Measurements from ENCODE around the gene ARMH3. TPM values are rescaled to one million over a fixed set of nuclear protein-coding genes. Genes with fewer than 3 reads are reported as not detected.

The ARMH3 gene
- total RNA-seq, 2 donors from 2014 or later = 36.5 to 39.3 TPM

DNA sequence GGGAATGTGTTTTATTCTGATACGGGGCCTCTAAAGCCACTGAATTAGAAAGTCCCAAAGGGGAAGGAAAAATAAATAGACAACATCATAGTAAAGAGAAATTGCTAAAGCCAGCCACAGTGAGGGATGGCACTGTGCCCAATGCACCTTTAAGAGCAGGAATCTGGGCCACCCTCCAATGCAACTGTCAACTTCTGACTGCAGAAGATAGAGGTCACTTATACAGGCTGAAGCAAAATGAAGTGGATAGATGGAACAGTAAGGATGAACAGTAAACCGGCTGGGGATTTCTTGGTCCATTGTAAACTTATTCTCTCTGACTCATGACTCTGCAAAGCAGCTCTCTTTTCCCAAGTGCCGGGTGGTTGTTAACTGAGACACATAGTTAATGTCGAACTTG lies 158.3 kb downstream of the ARMH3 start:
- no peak overlapping the region for H3K27ac Mint-ChIP-seq
- no peak overlapping the region for H3K4me3 Mint-ChIP-seq
- no peaks in the 10 kb centered on the region for H3K9me3 Mint-ChIP-seq

DNA sequence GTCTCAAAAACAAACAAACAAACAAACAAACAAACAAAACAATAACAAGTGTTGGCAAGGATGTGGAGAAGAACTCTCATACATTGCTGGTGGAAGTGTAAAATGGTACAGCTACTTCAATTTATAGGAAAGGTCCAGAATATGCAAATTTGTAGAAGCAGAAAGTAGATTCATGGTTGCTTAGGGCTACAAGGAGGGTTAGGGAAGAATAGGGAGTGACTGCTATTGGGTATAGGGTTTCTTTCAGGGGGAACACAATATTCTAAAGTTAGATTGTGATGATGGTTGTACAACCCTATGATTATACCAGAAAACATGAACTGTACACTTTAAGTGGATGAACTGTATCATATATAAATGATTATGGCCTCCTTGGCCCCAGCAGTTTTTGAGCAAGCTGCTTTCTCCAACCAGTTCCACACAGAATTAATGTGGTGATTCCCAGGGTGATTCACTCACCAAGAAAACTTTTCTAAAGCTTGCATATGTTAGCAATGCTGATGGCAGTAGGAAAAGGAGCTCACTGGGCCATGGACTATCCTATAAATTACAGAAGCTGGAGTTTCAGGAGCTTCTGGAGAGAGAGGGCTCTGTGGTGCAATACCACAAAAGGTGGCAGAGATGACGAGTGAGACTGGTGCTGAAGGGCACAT lies 159.6 kb downstream of the ARMH3 start:
- Mint-ChIP-seq H3K27ac (no peak overlapping the region), H3K27me3 (no peaks in the 10 kb centered on the region), H3K4me3 (no peak overlapping the region), H3K4me1 (ENCODE audit: low read depth in 2 of 2) (peaks cover 11 to 22% of the 10 kb centered on the region in 2 donors), H3K9me3 (no peaks in the 10 kb centered on the region), H3K36me3 (no peaks in the 10 kb centered on the region)
- ATAC-seq = no peak
- no peak for DNase-seq (ENCODE audit: low spot score)

More for the DNA sequence above, 158.3 kb downstream of the ARMH3 start:
- ATAC-seq (no peak), DNase-seq (ENCODE audit: low spot score) (no peak)
- no peaks in the 10 kb centered on the region for H3K27me3 Mint-ChIP-seq
- H3K4me1 Mint-ChIP-seq (ENCODE audit: low read depth in 2 of 2) = peaks cover 19 to 25% of the 10 kb centered on the region in 2 donors
- H3K36me3 Mint-ChIP-seq = no peaks in the 10 kb centered on the region

DNA sequence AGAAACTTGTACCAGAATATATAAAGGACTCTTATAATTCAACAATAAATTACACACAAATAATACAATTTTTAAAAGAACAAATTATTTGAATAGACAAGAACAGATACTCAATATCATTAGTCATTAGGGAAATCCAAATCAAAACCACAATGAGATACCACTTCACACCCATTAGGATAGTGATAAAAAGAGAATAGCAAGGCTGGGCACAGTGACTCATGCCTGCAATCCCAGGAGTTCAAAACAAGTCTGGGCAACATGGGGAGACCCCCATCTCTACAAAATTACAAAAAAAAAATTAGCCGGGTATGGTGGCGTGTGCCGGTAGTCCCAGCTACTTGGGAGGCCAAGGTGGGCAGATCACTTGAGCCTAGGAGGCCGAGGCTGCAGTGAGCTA lies 160.2 kb downstream of the ARMH3 start:
- Mint-ChIP-seq H3K9me3 (no peaks in the 10 kb centered on the region), H3K27ac (no peak overlapping the region), H3K27me3 (no peaks in the 10 kb centered on the region), H3K4me3 (no peak overlapping the region), H3K4me1 (ENCODE audit: low read depth in 2 of 2) (peaks cover 5 to 17% of the 10 kb centered on the region in 2 donors), H3K36me3 (no peaks in the 10 kb centered on the region)
- DNase-seq (ENCODE audit: low spot score) (no peak), ATAC-seq (peak; percentile 45 to 48)

DNA sequence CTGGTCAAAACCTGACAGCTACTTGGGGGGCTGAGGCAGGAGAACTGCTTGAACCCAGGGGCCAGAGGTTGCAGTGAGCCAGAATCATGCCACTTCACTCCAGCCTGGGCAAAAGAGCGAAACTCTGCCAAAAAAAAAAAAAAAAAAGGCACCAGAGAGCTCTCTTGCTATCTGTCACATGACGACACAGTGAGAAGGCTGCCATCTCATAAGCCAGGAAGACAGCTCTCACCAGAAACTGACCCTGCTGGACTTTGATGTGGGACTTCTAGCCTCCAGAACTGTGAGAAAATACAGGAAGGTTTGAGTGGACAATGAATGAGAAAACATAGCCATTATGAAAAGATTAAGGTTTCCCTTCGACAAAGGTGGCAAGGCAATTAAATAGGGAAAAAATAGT lies 161.2 kb downstream of the ARMH3 start:
- ATAC-seq (no peak), DNase-seq (ENCODE audit: low spot score) (no peak)
- Mint-ChIP-seq H3K4me3 (no peak overlapping the region), H3K27ac (no peak overlapping the region), H3K27me3 (no peaks in the 10 kb centered on the region), H3K9me3 (no peaks in the 10 kb centered on the region), H3K36me3 (no peaks in the 10 kb centered on the region), H3K4me1 (ENCODE audit: low read depth in 2 of 2) (peaks cover 8 to 17% of the 10 kb centered on the region in 2 donors)

DNA sequence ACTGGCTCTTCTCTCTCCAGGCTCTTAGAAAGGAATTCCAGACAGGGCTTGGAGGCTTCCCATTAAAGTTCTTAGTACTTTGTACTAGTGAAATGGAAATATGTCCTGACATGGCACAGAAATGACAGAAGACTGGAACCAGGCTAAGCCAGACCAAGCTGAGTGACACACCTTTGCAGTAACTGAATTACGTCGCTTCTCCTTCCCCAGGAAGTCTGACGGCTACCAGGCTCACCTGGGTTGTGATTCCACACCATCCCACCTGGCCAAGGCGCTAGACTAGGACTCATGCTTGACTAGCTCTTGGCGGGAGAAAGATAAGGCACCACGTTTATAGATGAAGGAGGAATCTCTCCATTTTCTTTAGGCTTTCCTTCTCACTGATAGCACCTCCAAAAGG lies 161.7 kb downstream of the ARMH3 start:
- H3K27ac Mint-ChIP-seq = no peak overlapping the region
- H3K27me3 Mint-ChIP-seq = no peaks in the 10 kb centered on the region
- no peak overlapping the region for H3K4me3 Mint-ChIP-seq
- peaks cover 13 to 17% of the 10 kb centered on the region in 2 donors for H3K4me1 Mint-ChIP-seq (ENCODE audit: low read depth in 2 of 2)
- H3K9me3 Mint-ChIP-seq = no peaks in the 10 kb centered on the region
- no peak for ATAC-seq
- no peaks in the 10 kb centered on the region for H3K36me3 Mint-ChIP-seq
- no peak for DNase-seq (ENCODE audit: low spot score)

DNA sequence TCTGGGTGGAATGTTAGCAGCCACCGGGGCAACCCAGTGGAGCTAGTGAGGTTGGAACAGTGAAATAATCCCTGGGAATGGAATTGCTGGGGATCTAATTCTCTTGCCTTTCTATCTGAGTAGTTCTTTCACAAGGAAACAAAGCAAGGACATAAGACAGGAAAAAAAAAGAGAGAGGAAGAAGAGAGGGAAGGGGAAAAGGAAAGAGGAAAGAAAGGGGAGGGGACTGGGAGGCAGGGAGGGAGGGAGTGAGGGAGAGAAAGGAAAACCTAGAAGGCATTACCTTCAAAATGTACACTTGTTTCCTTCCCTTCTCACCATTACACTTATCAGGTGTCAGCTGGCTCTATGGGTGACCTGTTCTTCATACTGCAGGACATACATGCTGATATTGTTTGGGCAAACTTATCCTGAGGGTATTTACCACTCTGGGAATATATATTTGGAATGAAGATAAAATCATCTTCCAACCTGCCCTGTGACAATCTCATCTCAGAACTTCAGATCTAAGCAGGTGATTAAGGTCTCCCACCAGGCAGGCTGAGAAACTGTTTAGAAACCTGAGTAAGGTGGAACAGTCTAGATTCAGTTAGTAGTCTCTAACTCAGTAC lies 162.4 kb downstream of the ARMH3 start:
- ATAC-seq (no peak), DNase-seq (ENCODE audit: low spot score) (no peak)
- no peak overlapping the region for H3K27ac Mint-ChIP-seq

DNA sequence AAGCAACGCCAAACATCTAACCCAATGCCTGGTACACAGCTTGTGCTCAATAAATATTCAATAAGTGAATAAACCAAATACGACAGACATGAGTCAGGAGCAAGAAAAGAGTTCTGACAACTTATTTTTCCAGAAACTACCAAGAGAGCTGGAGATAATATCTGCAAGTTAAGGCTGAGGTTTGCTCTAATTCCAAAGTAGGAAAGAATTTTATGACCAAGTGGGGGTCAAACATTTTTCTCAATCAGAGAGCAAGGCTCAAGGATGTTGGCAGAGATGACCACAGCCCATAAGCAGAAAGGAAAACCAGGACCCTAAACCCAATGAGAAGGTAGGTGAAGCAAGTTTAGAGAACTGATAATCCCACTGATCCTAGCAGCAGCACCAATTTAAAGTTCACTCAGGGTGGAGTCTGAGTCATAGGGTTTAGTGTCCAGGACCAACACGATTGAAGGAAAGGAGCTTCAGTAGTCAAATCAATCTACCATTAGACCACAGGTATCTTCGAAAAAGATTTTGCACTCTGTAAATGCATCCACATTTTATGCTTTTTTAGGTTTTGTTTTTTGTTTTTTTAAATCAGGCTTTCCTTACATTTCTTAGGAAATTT lies 163.1 kb downstream of the ARMH3 start:
- Mint-ChIP-seq H3K4me1 (ENCODE audit: low read depth in 2 of 2) (peaks cover 17 to 19% of the 10 kb centered on the region in 2 donors), H3K36me3 (no peaks in the 10 kb centered on the region), H3K4me3 (no peak overlapping the region), H3K27me3 (no peaks in the 10 kb centered on the region), H3K27ac (no peak overlapping the region), H3K9me3 (no peaks in the 10 kb centered on the region)
- ATAC-seq (no peak), DNase-seq (ENCODE audit: low spot score) (no peak)

More for the DNA sequence above, 162.4 kb downstream of the ARMH3 start:
- no peaks in the 10 kb centered on the region for H3K27me3 Mint-ChIP-seq
- H3K4me1 Mint-ChIP-seq (ENCODE audit: low read depth in 2 of 2) = peaks cover 17 to 19% of the 10 kb centered on the region in 2 donors
- no peak overlapping the region for H3K4me3 Mint-ChIP-seq
- no peaks in the 10 kb centered on the region for H3K36me3 Mint-ChIP-seq
- no peaks in the 10 kb centered on the region for H3K9me3 Mint-ChIP-seq

DNA sequence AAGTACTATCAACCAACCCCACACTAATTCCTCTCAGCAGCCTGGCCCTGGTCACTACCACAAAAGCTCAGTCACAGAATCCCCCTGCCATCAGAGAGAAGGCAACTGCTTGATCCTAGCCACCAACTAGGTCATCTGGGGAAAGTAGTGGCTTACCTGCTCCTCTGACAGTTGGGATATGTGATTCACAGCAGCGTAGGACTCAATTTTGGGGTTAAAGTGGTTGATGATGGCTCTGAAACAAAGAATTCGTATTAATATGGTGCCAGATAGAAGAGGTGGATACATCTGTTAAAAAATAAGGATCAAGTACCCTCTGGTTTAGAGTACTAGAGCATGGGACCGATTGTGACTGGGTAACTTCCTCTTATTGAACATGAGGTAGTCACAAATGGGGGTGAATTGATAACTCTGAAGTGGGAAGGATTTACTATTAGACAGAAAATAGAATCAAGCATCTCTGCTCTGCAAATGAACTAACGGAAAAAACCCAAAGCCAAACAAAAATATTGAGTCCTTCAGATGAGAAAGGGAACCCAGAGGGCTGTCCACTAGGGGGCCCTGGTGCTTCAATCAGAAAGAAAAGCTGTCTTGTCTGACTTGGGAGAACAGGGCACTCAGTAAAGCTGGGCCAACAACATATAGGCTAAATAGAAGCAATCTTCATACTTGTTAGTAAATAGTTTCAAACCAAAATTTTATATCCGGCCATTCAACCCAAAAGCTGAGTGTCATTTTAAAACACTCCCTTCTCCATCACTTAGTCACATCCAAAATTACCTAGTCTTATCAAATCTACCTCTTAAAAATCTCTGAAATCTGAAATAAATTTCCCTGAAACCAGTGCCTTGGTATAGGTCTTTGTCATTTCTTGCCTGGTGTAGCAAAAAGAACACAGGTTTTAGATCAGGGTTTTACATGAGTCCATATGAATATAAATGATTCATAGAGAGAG lies 166.4 kb downstream of the ARMH3 start:
- peak; percentile 69 for DNase-seq (ENCODE audit: low spot score)
- Mint-ChIP-seq H3K36me3 (no peaks in the 10 kb centered on the region), H3K27me3 (no peaks in the 10 kb centered on the region), H3K9me3 (no peaks in the 10 kb centered on the region), H3K27ac (no peak overlapping the region), H3K4me1 (ENCODE audit: low read depth in 2 of 2) (peaks cover 3 to 15% of the 10 kb centered on the region in 2 donors), H3K4me3 (no peak overlapping the region)
- no peak for ATAC-seq

DNA sequence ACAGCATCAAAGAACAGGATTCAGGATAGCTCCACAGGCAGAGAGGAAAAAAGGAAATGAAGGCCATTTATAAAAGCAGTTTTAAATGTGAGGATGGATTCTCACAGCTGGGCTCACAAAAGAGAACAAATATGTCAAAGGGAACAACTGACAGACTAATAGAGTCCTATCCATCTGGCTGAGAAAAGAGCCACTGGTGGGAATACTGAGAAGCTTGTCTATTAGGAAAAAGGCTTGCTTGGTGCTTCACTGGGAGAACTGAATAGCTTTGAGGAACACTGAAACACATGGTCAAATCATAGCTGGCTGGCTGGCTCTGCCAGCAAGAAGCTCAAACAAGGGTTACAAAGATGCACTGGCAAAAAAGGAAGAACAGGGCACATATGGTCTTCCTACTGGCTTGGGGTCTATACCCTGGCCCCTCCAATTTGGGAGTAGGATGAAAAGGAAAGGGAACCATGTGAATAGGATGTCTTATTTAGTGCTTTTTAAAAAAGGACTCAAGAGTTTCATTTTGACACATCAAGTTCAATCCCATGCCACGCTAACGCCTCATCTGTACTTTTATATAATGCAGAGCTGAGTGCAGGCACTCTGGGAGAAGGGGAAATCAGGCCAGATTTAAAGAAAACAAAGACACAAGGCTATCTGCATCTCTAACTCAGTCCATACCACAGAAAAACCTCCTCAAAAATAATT lies 167.6 kb downstream of the ARMH3 start:
- H3K27me3 Mint-ChIP-seq = no peaks in the 10 kb centered on the region
- H3K4me1 Mint-ChIP-seq (ENCODE audit: low read depth in 2 of 2) = peaks cover 3 to 15% of the 10 kb centered on the region in 2 donors
- H3K36me3 Mint-ChIP-seq = no peaks in the 10 kb centered on the region
- no peak overlapping the region for H3K4me3 Mint-ChIP-seq
- ATAC-seq = no peak
- no peak for DNase-seq (ENCODE audit: low spot score)
- H3K9me3 Mint-ChIP-seq = no peaks in the 10 kb centered on the region
- no peak overlapping the region for H3K27ac Mint-ChIP-seq

DNA sequence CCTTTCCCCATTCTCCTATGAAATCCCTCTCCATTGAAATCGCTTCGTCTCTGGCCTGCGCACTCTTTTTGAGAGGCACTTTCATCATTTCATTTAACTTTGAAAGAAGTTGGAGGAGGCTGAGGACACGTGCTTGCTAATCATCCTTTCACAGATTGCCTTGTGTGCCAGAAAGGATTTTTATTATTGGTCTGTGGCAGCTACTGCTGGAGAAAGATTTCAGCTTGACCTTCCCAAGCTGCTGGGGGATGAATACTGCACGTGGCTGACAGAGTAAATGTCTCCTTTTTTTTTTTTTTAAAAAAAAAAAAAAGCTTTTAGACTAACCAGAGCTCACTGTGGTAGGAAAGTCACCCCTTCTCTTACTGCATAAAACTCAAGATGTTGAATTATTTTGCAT lies 168.2 kb downstream of the ARMH3 start:
- Mint-ChIP-seq H3K4me1 (ENCODE audit: low read depth in 2 of 2) (peaks cover 3 to 15% of the 10 kb centered on the region in 2 donors), H3K27me3 (no peaks in the 10 kb centered on the region), H3K27ac (no peak overlapping the region), H3K36me3 (no peaks in the 10 kb centered on the region), H3K9me3 (no peaks in the 10 kb centered on the region), H3K4me3 (no peak overlapping the region)
- ATAC-seq (no peak), DNase-seq (ENCODE audit: low spot score) (no peak)

DNA sequence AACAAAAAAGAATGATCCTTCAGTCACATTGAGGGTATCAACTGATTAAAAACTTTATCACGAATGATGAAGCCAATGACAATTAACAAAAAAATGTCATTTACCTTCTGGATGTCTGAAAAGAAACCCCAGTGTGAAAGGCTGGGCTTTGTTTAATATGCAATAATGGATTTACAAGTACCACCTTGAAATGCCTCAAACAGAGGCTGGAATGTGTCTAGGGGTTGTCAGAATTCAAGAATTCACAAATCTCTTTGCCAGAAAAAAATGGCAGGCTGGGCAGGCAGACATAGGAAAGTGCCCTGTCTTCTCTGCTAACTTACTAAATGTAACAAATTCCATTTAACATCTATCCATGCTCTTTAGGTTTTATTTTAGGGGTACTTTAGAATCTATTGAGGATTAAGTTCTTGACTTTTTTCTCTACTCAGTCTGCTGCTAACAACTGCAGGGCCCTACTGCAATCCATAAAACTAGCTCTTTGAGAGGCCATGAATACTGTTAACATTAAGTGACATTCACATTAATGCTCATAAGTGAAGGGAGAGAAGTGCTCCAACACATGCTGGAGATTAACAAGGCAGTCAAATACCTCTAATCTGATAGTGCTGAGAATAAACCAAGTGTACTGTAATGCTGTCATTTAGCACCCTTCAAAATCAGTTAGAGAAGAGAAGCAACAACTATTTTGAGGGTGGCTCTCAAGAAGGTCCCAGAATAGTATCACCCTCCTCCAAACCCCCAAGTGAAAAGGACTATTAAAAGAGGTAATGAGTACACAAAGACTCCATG lies 169.3 kb downstream of the ARMH3 start:
- Mint-ChIP-seq H3K27ac (no peak overlapping the region), H3K36me3 (no peaks in the 10 kb centered on the region), H3K4me1 (ENCODE audit: low read depth in 2 of 2) (peaks cover 3 to 15% of the 10 kb centered on the region in 2 donors), H3K4me3 (no peak overlapping the region), H3K27me3 (no peaks in the 10 kb centered on the region), H3K9me3 (no peaks in the 10 kb centered on the region)
- DNase-seq (ENCODE audit: low spot score) (no peak), ATAC-seq (no peak)

DNA sequence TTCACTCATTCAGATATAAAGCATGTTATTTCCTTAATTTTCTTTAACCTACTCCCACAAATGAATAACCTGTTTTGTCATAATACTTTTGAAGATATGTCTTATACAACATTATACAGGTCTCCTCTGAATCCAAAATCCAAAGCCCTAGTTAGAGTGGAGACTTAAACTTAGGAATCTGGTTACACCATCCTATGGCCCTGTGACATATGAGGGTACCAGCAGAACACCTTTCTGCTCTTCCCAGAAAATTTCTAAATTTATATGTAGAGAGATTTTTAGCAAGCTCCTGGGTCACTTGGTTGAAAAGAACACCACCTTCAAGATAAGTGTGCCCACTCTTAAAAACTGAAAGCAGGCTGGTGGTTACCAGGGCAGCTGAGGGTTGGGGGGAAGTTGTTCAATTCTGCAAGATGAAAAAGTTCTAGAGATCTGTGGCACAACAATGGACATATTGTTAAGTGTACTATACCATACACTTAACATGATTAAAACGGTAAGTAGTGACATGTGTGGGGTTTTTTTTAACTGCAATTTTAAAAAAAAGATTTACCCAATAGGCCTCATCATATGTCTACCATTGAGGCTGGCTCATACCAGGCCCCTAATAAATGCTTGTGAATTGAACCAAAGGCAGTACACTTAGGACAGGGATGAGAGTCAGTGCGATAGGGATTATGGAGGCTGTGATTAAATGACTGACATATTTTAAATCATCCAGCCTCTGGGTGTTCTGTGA lies 174.8 kb downstream of the ARMH3 start:
- Mint-ChIP-seq H3K9me3 (no peaks in the 10 kb centered on the region), H3K4me3 (no peak overlapping the region), H3K4me1 (ENCODE audit: low read depth in 2 of 2) (peaks cover 0 to 3% of the 10 kb centered on the region in 2 donors), H3K27ac (peak overlapping the region in 1 of 2 donors; percentile 27), H3K27me3 (no peaks in the 10 kb centered on the region), H3K36me3 (no peaks in the 10 kb centered on the region)
- DNase-seq (ENCODE audit: low spot score) = no peak
- ATAC-seq = no peak
